Central memory CD4-positive, alpha-beta T cell (primary cell): Measurements from ENCODE around the gene SORBS2.

Experiments used
- DNase-seq: peaks from one replicate; pipeline ENCODE4 v3.0.0; 2022

SORBS2 gene

GRCh38 chr4:185800266-185800945 lies 11.6 kb downstream of the SORBS2 start:
- DNase-seq, result no peak

GRCh38 chr4:185799442-185799841 lies 12.6 kb downstream of the SORBS2 start:
- no peak for DNase-seq

GRCh38 chr4:185797596-185798338 lies 14.2 kb downstream of the SORBS2 start:
- DNase-seq, result no peak

- no peak for DNase-seq
These were observed 15.0 kb downstream of the SORBS2 start for GRCh38 chr4:185797018-185797417.

GRCh38 chr4:185796176-185796575 lies 15.8 kb downstream of the SORBS2 start:
- no peak for DNase-seq

GRCh38 chr4:185794637-185795036 lies 17.4 kb downstream of the SORBS2 start:
- no peak for DNase-seq

GRCh38 chr4:185793716-185794115 lies 18.3 kb downstream of the SORBS2 start:
- DNase-seq, result no peak

- no peak for DNase-seq
These were observed 18.9 kb downstream of the SORBS2 start for GRCh38 chr4:185793116-185793485.

GRCh38 chr4:185792384-185793115 lies 19.4 kb downstream of the SORBS2 start:
- DNase-seq, result no peak

- DNase-seq, result no peak
These were observed 23.9 kb downstream of the SORBS2 start for GRCh38 chr4:185787926-185788679.

- no peak for DNase-seq
These were observed 25.6 kb downstream of the SORBS2 start for GRCh38 chr4:185786422-185786821.

- DNase-seq, result no peak
These were observed 28.4 kb downstream of the SORBS2 start for GRCh38 chr4:185783574-185783973.

GRCh38 chr4:185782523-185782922 lies 29.5 kb downstream of the SORBS2 start:
- DNase-seq, result no peak

GRCh38 chr4:185781555-185782215 lies 30.3 kb downstream of the SORBS2 start:
- DNase-seq, result no peak

- DNase-seq, result no peak
These were observed 31.5 kb downstream of the SORBS2 start for GRCh38 chr4:185780472-185780871.

- DNase-seq, result no peak
These were observed 32.5 kb downstream of the SORBS2 start for GRCh38 chr4:185779517-185779916.

GRCh38 chr4:185778307-185778706 lies 33.7 kb downstream of the SORBS2 start:
- DNase-seq, result no peak

GRCh38 chr4:185775792-185776555 lies 36.0 kb downstream of the SORBS2 start:
- no peak for DNase-seq

- no peak for DNase-seq
These were observed 36.9 kb downstream of the SORBS2 start for GRCh38 chr4:185774845-185775680.

- DNase-seq, result no peak
These were observed 37.8 kb downstream of the SORBS2 start for GRCh38 chr4:185774131-185774653.
